ENCODE data around the gene PDCD7.
"Not testable (repeated sequence)": the region's sequence is repeated elsewhere in the genome, so short reads cannot be mapped to it uniquely, and the experiment has no call there.

PDCD7 gene

DNA sequence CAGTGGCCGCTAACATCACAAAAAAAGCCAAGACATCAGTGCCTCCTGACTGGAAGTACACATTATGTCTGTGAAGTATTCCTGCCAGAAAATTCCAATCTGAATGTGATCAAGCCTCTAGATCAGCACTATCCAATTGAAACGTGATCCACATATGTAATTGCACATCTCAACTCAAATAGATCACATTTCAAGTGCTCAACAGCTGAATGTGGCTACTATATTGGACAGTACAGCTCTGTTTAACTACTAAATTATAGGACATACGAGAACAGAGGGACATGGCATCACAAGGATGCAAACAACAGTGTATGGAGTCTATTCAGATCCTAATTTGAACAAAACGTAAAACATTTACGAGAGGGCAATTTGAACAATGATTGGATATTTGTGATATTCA lies 18.1 kb downstream of the PDCD7 start:
- DNase-seq (ENCODE audit: low read depth): no peak

DNA sequence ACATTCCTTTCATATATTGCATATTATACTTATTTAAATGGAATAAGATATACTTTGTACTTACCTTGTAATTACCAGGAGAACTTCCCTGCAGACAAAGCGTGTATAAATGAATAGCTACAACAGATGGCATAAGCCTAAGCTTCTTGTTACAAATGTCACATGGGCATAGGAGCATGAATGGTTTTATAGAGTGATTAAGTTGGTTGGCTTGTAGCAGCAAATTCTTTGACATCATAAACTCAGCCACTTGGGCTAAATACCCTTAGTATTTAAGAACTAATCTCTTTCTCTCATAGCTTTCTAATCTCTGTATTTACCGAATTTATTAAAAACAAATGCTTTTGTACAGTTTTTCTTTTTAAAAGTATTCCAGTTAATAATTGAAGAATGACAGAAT lies 18.5 kb downstream of the PDCD7 start, which contains the start of gene UBAP1L:
TSS of gene UBAP1L (minus strand) at position 115 of the 400 bp plus-strand sequence. CDS start 8,985 bp downstream, outside the sequence.
- DNase-seq (ENCODE audit: low read depth): no peak

DNA sequence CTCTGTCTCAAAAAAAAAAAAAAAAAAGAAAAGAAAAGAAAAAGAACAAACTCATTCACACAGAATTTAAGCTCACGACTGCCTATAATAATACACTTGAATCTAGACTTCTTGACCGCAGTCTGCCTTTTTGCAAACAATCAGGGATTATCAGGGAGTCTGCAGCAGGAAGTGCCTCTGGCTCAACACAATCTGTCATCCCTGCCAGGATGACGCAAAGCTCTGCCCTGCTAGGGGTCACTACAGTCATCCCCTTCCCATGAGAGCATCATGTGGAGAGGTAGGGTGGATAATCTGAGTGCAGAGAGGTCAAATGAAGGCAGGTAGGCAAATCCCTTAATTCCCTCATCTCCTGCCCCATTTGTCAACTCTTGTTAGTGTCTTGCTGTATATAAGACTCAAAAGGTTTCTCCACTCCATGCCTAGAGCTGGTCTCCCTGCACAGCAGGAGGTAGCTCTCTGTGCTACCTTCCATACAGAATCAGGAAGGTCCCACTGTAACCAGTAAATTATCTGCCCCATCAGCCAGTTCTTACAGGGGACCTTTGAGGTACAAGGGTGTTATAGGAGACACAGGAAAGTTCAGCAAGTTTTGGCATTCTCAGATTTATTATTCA lies 22.8 kb downstream of the PDCD7 start:
- peak; percentile 72 for DNase-seq (ENCODE audit: low read depth)

DNA sequence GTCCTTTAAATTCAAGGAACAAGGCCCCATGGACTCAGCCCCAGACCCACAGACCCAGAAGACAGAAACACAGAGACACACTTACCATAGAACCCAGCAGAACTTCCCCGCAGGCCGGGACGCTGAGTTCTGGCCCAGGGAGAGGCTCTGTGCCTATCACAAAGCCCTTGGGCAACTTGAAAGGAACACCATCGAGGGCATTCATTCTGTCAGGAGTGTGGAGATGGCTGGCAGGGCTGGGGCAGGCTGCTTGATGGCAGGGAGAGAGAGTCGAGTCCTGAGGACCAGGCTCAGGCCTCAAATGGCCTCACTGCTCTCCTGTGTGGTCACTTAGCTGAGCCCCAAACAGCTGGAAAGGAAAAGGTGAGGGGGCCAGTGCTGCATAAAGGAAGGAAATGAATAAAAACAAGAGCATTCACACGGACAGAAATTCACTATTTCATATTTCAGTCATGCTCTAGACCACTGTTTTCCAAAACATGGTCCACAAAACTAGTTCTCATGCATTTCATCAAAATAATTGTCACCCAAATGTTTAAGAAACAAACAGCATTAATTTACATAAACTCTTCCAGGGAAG lies 27.5 kb downstream of the PDCD7 start:
- no peak for DNase-seq (ENCODE audit: low read depth)

DNA sequence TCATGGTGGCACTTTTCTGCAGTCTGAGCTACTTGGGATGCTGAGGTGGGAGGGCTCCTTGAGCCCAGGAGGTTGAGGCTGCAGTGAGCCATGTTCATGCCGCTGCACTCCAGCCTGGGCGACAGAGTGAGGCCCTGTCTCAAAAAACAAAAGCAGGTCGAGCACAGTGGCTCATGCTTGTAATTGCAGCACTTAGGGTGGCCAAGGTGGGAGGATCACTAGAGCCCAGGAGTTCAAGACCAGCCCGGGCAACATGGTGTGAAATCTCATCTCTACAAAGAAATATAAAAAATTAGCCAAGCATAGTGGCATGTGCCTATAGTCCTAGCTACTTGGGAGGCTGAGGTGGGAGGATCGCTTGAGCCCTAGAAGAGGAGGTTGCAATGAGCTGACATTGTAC lies 28.6 kb downstream of the PDCD7 start:
- no peak for DNase-seq (ENCODE audit: low read depth)

DNA sequence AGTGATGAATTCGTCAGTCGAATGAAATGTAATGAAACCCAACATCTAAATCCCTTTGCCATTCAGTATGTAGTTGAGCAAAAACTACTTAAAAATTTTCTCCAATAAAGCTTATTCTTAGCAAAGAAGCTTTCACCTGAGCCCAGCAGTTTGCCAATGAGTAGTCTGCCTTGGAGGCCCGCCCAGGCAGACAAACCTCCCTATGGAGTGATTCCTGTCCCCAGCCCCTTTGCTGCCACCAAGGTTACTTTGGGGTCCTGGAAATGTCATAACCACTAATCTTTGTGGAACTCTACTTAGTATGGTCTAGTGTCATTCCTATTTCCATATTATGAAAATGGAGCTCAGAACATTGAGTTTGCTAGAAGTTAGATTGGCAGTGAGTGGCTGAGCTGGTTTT lies 30.7 kb downstream of the PDCD7 start:
- no peak for DNase-seq (ENCODE audit: low read depth)

DNA sequence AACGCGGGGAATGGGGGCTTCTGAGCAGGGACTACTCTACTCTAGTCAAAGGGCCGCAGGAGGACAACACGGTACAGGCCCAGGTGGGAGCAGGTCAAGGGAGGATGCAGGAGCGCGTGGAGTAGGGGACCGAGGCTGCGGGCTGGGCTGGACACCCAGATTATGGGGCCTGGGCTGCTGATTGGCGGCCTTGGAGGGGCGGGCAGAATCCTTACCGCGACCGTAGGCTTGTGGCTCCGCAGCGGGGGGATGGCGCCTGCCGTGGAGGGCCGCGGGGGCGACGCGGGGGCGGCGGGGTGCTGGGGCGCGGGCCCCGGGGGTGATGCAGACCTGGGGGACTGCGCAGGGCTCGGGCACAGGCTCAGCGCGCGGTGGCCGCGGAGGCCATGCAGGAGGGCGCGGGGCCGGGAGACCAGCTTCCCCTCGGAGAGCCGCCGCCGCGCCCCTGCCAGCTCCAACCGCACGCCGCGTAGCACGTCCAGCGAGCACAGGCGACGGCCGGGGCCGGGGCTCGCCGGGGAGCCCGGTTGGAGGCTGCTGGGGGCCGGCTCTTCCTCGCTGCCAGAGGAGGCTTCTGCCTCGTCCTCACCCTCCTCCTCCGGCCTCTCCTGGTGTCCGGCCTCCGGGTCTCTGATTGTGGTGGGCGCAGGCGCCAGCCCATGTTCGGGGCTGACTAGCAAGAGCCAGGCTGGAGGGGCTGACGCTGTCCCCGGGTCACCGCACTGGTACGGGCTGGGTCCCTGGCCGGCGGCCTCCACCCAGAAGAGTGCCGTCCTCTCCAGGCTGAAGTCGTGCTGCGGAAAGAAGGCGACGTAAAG lies 31.5 kb downstream of the PDCD7 start:
- DNase-seq (ENCODE audit: low read depth): no peak

DNA sequence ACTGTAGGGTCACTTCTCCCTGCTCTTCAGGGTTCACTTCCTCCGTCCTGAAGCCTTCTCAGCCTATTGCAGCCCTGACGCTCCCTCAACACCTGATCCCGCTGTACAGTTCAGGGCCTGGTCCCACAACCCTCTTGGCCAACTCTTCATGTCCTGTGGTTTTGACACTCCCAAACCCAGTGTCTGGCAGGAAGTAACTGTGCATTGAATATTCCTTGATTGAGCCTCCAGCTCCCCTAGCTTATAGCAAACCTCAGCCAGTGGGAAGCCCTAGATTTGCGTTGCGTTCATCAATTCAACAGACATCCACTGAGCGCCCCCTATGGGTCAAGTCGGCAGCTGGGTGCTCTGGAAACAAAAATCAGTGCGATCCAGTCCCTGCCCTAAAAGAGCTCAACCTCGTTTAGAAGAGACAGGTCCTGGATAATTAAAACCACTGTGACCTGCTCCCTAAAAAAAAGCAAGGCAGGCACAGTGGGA lies 32.2 kb downstream of the PDCD7 start:
- DNase-seq (ENCODE audit: low read depth): peak; percentile 54

DNA sequence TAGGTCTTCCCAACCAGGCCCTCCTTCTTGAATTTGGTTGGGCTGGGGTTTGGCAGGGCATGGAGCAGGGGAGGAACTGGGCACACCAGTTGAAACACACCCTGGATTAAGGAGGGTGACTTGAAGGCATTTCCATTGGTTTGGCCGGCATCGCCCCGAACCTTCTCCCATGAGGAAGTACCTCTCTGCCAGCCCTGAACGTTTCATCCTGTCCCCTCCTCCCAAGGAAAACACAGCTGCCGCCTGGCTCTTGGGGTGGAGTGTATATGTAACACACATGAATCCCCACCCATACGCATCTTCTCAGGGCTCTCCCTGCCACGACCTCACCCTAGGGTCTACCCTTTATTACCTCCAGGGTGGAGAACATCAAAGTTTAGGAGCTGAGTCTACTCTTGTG lies 33.2 kb downstream of the PDCD7 start:
- no peak for DNase-seq (ENCODE audit: low read depth)

DNA sequence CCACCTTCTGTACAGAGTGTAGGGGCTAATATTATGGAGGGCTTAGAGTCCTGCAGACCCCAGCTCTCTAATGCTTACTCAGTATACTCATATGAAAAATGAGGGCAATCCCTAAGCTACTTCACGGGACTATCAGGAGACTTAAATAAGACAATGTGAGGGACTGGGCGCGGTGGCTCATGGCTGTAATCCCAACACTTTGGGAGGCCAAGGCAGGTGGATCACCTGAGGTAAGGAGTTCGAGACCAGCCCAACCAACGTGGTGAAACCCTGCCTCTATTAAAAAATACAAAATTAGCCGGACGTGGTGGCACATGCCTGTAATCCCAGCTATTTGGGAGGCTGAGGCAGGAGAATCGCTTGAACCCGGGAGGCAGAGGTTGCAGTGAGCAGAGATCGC lies 33.8 kb downstream of the PDCD7 start:
- not testable (repeated sequence) for DNase-seq (ENCODE audit: low read depth)

DNA sequence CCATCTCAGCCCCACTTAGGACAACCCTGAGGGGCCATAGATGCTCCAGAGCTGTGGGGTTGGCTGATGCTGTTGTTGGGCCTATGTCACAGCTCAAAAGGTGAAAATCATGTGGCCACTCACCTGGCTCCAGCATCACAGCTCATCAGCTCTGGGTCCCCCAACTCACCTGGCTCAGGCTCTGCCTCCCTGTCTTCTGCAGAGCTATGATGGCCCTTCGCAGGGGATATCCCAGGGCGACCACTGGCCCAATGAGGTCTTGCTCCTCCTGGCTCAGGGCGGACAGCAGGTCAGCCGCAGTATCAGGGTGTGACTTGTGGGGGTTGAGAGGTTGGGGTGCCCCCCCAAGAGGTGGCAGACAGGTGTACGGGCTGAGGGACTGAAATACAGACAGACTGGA lies 34.3 kb downstream of the PDCD7 start:
- DNase-seq (ENCODE audit: low read depth): no peak

DNA sequence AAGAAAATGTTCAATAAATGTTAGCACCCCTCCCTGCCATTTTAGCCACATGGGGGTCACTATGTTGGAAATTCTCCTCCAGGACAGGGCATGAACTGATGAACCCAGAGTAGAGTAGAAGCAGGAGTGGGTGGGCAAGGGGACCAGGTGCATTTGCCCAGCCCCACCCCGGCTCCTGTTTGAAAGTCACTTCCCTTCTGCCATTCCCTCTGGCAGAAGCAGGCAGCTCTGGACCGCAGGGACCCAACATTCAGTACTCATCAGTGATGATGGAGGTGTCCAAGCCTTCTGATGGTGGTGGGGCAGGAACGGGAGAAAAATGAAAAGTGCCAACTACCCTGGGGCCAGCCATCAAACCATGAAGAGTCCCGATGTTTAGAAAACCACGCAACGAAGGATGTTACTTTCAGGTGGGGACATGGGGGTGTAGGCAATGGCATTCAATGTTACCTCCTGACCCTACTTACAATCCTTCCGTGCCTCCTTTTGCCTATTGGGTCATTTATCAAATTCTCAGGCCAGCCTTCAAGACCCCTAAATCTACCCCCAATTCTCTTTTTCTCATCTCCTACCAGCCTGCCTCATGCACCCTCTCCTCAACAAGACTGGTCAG lies 35.9 kb downstream of the PDCD7 start:
- no peak for DNase-seq (ENCODE audit: low read depth)

DNA sequence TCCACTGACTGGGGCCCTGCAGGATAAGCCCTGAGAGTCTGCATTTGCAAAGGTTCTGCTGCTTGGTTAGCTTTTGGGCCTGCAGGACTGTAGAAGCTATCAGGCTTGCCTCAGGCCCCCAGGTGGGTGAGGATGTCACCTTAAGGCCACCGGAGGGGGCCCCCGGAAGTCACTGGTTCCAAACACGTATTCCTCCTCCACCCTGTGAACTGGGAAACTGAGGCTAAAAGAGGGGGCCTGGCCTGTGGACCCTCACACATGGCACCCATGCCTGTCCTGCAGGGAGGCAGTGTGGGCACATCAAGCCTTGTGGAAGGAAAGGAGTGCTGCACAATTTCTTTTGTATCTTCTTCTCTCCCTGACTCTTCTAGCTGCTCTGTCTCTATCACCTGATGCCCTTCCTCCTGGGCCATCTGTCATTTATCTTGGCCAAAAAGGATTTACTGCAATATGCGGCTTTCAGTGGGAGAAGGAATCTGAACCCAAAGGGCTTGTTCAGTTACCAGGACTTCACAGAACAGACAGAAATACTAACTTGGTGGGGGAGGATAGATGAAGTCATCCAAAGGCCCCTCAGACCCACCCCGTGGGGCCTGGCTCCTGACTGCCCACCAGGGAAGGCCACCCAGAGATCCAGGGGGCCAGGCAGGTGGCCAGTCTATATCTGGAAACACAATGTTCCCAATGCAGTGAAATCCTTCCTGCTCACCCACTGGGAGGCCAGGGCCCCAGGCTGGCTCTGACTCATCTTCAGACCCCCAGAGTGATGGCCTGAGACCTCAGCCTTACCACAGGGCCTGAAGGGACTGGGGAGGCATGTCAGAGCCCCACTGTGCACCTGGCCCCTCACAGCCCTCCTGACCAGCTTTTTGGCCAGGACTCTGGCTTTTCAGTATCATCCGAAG lies 36.9 kb downstream of the PDCD7 start:
- DNase-seq (ENCODE audit: low read depth): no peak

DNA sequence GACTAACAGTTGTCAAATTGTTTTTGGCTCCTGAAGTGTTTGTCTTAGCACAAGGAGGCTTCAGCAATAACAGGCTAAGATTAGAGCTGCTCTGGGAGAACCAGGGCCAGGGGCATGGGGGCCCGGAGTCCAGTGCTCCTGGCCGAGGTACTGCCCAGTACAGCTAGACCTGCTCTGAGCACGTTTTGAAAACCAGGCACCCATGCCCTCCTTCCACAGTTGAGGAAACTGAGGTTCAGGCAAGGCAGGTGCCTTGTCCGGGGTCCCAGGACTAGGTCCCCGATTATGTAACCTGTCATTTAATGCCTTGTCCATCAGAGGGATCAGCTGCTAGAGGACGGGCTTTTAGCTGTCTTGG lies 37.9 kb downstream of the PDCD7 start:
- no peak for DNase-seq (ENCODE audit: low read depth)

DNA sequence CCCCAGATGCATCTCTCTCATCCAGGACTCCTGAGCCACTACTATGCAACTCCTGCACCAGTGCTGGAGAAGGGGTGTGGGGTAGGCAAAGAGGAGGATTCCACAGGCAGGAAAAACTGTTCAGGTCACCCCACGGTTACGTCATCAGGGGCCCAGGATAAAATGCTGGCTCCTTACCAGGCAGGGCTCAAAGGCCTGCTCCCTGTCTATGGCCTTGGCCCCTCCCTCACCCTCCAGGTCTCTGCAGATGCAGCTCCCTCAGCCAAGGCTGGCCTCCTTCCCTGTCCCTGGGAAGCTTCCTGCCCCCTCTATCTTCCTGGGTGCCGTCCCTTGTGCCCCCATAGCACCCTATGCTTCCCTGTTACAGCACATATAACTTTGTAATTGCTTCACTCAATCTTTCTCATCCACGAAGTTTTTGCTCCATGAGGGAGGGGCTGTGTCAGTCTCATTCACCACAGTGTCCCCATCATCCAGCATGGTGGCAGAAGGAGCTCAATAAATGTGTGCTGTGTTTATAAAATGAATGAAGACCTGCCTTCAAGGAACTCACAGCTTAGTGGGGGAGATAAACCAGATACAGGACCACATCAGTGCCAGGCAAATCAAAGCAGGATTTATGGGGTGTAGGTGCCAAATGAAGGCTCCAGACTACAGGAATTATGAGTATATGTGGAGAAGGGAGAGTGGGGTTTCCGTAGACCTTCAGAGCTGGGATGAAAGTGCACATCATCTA lies 38.4 kb downstream of the PDCD7 start:
- no peak for DNase-seq (ENCODE audit: low read depth)

DNA sequence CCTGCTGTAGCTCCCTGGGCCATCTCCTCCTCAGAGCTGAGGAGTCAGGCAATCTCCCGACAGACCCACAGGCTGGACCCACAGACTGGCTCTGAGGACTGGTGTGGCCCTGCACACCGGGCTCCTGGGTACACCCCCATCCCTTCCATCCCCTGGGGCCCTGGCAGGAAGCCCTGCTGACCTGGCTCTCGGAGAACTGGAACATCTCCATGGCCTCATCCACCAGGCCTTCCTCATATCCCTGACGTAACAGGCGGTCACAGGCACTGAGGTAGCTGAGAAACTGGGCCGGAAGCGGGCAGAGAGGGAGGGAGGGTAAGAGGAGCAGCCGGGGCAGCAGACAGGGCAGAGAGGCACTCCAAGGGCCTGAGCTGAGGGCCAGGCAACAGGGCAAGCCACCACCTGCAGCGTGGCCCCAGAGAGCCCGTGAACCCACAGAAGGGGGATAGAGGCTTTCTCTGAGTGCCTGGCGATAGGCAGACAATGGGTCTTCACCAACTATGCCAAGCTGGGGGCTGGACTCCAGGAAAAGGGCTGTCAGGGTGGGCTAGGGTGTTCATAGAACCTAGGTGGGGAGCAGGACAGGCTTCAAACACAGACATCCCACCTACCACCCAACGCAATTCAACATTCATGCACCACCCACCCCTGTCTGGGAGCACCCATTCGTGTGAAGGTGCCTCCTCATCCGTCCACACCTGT lies 39.2 kb downstream of the PDCD7 start:
- DNase-seq (ENCODE audit: low read depth): no peak

DNA sequence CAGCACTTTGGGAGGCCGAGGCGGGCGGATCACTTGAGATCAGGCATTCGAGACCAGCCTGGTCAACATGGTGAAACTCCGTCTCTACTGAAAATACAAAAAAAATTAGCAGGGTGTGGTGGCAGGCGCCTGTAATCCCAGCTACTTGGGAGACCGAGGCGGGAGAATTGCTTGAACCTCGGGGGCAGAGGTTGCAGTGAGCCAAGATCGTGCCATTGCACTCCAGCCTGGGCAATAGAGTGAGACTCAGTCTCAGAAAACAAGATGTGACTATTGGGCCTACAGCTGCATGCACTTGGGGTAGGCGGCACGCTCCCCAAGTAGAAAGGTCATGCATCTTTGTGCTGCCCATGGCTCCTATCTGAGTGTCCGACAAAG lies 39.8 kb downstream of the PDCD7 start:
- DNase-seq (ENCODE audit: low read depth): not testable (repeated sequence)

DNA sequence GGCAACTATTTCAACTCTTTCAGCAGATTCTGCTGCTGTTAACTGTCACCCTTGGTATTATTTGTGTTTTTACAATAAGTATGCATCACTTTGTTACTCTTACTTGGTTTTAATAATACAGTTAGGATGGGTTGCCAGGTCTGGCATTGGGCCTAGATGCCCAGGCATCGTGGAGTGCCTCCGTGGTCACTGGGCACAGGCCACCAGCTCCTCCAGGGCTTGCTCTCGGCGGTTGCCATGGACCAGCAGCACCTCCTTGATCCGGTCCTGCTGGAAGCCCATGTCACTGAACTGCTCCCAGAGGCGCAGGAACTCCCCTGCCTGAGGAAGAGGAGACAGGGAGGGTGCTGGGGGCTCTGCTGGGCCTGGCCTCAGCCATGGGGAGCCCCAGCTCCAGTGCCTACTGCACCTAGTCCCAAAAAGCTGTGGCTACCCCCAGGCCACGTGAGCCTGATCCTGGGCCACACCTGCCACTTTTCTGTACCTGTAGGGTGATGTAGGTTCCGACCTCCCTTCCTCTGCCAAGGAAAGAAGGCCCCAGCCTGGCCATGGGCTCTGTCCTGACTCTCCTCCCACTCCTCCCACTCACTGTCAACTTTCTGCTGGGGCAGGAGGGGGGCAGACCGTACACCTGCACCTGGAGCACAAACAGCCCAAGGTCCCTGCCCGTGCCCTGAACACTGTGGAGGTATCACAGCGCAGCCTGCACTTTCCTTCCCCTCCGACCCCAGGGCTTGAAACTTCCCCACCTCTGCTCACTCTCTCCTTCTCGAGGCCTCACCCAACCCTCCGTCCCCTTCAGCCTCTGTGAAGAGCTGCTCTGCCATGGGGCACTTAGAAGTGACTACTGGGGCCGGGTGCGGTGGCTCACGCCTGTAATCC lies 40.5 kb downstream of the PDCD7 start:
- no peak for DNase-seq (ENCODE audit: low read depth)
